IPS DF 4.7 (cell line): ENCODE data around the gene PTPRN2.
"Not testable (repeated sequence)": the region's sequence is repeated elsewhere in the genome, so short reads cannot be mapped to it uniquely, and the experiment has no call there.

Source experiments
- DNase-seq: peaks from one replicate; pipeline ENCODE4 v3.0.0-alpha.2; 2013; ENCODE audit warnings: low spot score; ENCODE audit errors: extremely low read depth

The PTPRN2 gene

GRCh38 chr7:158283016-158283974, 304.3 kb downstream of the PTPRN2 start:
- no peak for DNase-seq

- no peak for DNase-seq
These were observed 305.1 kb downstream of the PTPRN2 start for GRCh38 chr7:158282461-158283001.

DNA sequence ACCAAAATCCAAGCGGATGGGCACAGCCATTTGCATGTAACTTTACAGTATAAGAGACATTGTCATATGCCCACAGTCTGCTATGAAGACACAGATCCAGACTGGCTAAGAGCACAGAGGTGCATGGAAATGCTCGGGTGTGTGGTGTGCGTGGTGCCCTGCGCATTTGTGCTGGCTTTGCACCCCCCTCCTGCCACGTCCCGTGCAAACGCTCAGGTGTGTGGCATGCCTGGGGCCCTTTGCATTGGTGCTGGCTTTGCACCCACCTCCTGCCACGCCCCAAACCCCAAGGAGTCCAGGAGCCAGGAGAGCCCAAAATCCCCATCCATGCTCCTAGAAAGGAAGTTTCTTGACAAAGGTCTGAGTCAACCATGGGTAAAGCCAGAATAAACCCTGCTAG, 306.2 kb downstream of the PTPRN2 start:
- DNase-seq: no peak

- DNase-seq: no peak
These were observed 307.0 kb downstream of the PTPRN2 start for GRCh38 chr7:158280448-158281144.

- no peak for DNase-seq
These were observed 307.8 kb downstream of the PTPRN2 start for GRCh38 chr7:158279539-158280447.

GRCh38 chr7:158278745-158279320, 308.8 kb downstream of the PTPRN2 start:
- DNase-seq: no peak

- no peak for DNase-seq
These were observed 310.1 kb downstream of the PTPRN2 start for GRCh38 chr7:158277219-158278141.

DNA sequence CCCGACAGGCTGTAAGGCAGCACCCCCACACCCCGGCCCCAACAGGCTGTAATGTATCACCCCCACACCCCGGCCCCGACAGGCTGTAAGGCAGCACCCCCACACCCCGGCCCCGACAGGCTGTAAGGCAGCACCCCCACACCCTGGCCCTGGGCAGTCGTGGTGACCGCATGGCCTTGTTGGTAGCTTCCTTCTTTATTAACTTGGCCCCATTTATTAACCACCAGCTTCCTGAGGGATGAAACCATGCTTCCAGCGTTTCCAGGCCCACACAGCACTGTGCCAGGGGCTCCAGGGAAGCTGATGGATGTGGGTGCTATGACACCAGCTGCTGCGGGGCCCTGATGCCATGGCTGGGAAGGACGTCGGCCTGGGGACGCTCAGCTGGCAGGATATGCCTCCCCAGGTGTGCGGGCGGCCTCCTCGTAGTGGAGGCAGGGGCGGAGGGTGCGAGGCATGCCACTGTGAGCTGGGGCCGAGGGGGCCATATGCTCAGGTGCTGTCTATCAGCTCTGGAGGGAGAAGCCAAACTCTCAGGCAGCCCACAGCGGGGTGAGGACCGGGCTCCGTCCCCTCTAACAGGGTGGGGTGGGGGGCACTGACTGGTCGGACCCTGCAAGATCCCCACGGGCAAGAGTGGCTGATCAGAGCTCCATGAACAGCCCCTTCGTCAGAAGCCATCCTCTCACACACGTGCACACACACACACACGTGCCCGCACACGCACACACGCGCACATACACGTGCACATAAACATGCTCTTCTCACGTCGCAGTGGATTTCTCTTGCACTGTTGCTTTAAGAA, 311.0 kb downstream of the PTPRN2 start:
- no peak for DNase-seq

DNA sequence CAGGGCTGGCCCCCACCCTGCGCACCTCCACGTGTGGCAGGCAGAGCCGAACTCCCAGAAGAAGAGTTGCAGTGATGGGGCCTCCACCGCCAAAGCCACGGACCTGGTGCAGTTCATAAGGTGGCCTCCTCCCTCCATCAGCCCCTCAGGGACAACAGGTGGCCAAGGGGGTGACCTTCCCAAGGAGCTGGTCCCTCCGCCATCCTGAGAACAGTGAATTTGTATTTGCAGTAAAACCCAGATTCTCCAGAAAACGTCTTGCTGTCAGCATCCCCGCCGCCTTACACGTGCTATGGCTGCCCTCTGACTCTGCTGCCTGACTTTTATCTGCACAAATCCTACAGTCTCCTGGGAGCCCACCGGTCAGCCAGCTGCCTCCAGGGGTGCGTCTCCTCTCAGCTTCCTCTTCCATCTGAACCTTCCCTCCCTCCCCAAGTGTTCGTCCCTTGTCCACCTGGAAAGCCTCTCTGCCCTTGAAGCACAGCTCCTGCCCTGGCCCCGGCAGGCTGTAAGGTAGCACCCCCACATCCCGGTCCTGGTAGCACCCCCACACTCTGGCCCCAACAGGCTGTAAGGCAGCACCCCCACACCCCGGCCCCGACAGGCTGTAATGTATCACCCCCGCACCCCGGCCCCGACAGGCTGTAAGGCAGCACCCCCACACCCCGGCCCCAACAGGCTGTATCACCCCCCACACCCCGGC, 311.8 kb downstream of the PTPRN2 start:
- DNase-seq: no peak

GRCh38 chr7:158274996-158275395, 312.6 kb downstream of the PTPRN2 start:
- no peak for DNase-seq

DNA sequence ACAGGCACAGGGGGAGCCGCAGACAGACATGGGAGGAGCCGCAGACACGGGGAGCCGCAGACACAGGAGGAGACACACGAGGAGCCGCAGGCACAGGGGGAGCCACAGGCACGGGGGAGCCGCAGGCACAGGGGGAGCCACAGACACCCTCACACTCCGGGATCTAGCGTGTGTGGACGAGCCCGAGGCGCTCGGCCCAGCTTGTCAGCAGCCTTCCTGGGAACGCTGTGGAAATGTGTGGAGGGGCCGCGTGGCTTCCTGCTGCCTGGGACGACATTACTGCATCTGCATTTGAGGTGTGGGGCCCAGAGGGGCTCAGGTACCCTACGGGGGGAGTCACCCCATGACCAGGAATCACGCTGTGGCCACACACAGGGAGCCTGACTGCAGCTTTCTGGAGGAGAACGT, 313.2 kb downstream of the PTPRN2 start:
- DNase-seq: no peak

DNA sequence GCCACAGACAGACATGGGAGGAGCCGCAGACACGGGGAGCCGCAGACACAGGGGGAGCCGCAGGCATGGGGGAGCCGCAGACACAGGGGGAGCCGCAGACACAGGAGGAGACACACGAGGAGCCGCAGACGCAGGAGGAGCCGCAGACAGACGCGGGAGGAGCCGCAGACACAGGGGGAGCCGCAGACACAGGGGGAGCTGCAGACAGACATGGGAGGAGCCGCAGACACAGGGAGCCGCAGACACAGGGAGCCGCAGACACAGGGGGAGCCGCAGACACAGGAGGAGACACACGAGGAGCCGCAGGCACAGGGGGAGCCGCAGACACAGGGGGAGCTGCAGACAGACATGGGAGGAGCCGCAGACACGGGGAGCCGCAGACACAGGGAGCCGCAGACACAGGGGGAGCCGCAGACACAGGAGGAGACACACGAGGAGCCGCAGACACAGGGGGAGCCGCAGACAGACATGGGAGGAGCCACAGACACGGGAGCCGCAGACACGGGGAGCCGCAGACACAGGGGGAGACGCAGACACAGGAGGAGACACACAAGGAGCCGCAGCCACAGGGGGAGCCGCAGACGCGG, 313.8 kb downstream of the PTPRN2 start:
- DNase-seq: not testable (repeated sequence)

- DNase-seq: no peak
These were observed 314.4 kb downstream of the PTPRN2 start for GRCh38 chr7:158273138-158273651.

DNA sequence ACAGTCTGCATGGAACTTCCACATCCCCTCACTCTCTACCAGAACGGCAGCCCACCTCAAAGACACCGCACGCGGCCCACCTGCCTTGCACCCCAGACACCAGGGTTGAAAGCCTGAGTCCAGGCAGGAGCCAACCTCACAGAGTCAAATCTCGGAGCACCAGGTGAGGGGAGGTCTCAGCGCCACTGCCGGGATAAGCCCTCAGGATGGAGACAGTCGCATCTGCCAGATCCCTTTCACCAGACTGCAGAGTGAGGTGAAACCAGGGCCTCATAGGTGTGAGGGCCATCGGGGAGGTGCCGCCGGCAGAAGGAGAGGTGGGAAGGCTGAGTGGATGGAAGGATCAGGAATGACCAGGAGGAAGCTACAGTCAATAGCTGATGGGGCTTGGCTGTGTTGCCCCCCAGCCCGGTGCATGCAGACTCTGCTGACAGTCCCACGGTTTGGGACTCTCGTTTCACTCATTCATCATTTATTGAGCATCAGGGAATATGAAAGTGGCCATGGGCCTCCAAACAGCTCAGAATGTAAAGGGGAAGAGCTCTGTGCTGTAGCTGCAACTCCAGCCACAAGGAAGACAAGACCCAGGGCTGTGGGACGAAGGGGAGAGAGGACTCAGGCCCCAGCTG, 315.0 kb downstream of the PTPRN2 start:
- no peak for DNase-seq

DNA sequence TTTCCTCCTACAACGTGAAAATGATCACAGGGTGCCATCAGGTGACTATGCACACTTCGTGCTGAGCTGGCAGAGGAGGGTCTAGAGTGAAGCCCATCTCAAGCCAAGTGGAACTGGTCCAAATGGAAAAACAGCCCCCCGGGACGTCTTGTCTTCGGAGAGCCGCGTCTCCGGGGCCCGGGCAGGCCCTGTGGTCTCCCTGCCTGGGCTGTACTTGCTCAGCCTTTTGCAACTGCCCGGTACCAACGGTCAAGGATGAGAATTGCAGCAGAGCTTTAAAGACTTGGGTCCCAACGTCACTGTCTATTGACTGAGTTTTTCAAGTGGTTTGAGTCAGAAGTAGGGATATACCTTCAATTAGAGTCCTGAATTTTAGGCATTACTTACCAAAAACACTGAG, 315.5 kb downstream of the PTPRN2 start:
- DNase-seq: no peak

DNA sequence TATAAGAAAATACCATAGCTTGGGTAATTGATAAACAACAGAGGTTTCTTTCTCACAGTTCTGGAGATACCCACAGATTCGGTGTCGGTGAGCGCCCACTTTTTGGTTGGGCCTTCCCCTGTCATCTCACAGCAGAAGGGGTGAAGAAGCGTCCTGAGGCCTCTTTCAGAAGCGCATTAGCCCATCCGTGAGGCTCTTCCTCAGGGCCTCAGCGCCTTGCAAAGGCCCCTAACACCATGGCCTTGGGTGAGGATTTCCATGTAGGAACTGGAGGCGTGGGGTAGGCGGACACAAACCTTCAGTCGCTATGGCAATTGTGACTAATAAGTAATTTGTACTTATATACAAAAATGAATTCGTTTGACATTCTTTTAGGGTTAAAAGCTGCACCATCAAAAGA, 316.0 kb downstream of the PTPRN2 start:
- no peak for DNase-seq

GRCh38 chr7:158270856-158271413, 316.7 kb downstream of the PTPRN2 start:
- DNase-seq: no peak
